GM18517 (cell line): ENCODE data around the gene OR51F1.
"Not testable (repeated sequence)": the region's sequence is repeated elsewhere in the genome, so short reads cannot be mapped to it uniquely, and the experiment has no call there.

Source experiments
- ATAC-seq: cut with Tn5 transposase; IDR thresholded peaks from one replicate; pipeline ENCODE4 v1.9.1; 2021; ENCODE audit warnings: mild to moderate bottlenecking, moderate library complexity; ENCODE audit not compliant: unreplicated experiment

OR51F1 gene

GRCh38 chr11:4769838-4770237 is at the start of gene OR51F1:
Gene OR51F1 (minus strand): TSS chr11:4769938. CDS start chr11:4769938, 0 bp downstream.
- no peak for ATAC-seq

- no peak for ATAC-seq
Observed at GRCh38 chr11:4809246-4809645, 39.5 kb upstream of the OR51F1 start.

- no peak for ATAC-seq
Observed at GRCh38 chr11:4808476-4808875, 38.7 kb upstream of the OR51F1 start.

GRCh38 chr11:4804280-4804679 is 34.5 kb upstream of the OR51F1 start, which contains the start of gene OR52R1:
Gene OR52R1 (minus strand): TSS chr11:4804380. CDS start chr11:4804380, 0 bp downstream.
- ATAC-seq = no peak

- not testable (repeated sequence) for ATAC-seq
Observed at GRCh38 chr11:4801316-4801715, 31.6 kb upstream of the OR51F1 start.

- no peak for ATAC-seq
Observed at GRCh38 chr11:4798427-4799183, 28.9 kb upstream of the OR51F1 start.

GRCh38 chr11:4797206-4797605 is 27.5 kb upstream of the OR51F1 start:
- ATAC-seq = no peak

GRCh38 chr11:4782454-4782853 is 12.7 kb upstream of the OR51F1 start:
- ATAC-seq = no peak

- no peak for ATAC-seq
Observed at GRCh38 chr11:4768094-4768493, 1.6 kb downstream of the OR51F1 start.

- no peak for ATAC-seq
Observed at GRCh38 chr11:4766420-4767043, 3.2 kb downstream of the OR51F1 start.

- peak; percentile 89 for ATAC-seq
Observed at GRCh38 chr11:4763096-4763495, 6.6 kb downstream of the OR51F1 start.

GRCh38 chr11:4751201-4751600 is 18.5 kb downstream of the OR51F1 start:
- ATAC-seq = no peak

- no peak for ATAC-seq
Observed at GRCh38 chr11:4748438-4748837, 21.3 kb downstream of the OR51F1 start.

- ATAC-seq = no peak
Observed at GRCh38 chr11:4740735-4741134, 29.0 kb downstream of the OR51F1 start.

- no peak for ATAC-seq
Observed at GRCh38 chr11:4727171-4727570, 42.6 kb downstream of the OR51F1 start.

GRCh38 chr11:4722616-4723534 is 46.9 kb downstream of the OR51F1 start:
- ATAC-seq = not testable (repeated sequence)
